MCF 10A (cell line): Measurements from ENCODE around the gene HK1. TPM values are rescaled to one million over a fixed set of nuclear protein-coding genes. Genes with fewer than 3 reads are reported as not detected.

Experiments used
- BruUV-seq: library from RNA; stranded (reverse); fragments of 400-500 nt; replicated peaks from 2 replicates; lab custom pipeline; 2021; lab: Mats Ljungman, UMichigan
- CTCF ChIA-PET: fragments of 300-600 bp; sonication (Branson Sonifier 250); formaldehyde crosslinking; extraction: SDS; loops from one replicate; lab custom pipeline; 2021; ENCODE audit warnings: antibody characterized with exemption, inconsistent platforms; lab: Yijun Ruan, JAX
- POLR2A ChIA-PET: fragments of 300-600, 350-650 bp; sonication (Branson Sonifier 250); formaldehyde crosslinking; extraction: SDS; loops from one replicate; lab custom pipeline; 2020; ENCODE audit warnings: antibody characterized with exemption, inconsistent platforms; lab: Yijun Ruan, JAX
- DNase-seq: peaks from one replicate; pipeline ENCODE4 v3.0.0-alpha.2; 2018; ENCODE audit not compliant: unreplicated experiment
- H3K27ac Mint-ChIP-seq: one replicate; pipeline ENCODE4 v1.8.0; 2022; ENCODE audit warnings: mild to moderate bottlenecking, low read depth, mixed read lengths; ENCODE audit not compliant: unreplicated experiment
- H3K27me3 Mint-ChIP-seq: one replicate; pipeline ENCODE4 v1.8.0; 2022; ENCODE audit warnings: mixed read lengths; ENCODE audit not compliant: insufficient read depth, unreplicated experiment
- H3K36me3 Mint-ChIP-seq: one replicate; pipeline ENCODE4 v1.8.0; 2022; ENCODE audit warnings: mild to moderate bottlenecking, moderate library complexity, mixed read lengths; ENCODE audit not compliant: insufficient read depth, unreplicated experiment
- H3K4me1 Mint-ChIP-seq: one replicate; pipeline ENCODE4 v1.8.0; 2022; ENCODE audit warnings: mixed read lengths; ENCODE audit not compliant: insufficient read depth, unreplicated experiment
- H3K4me3 Mint-ChIP-seq: one replicate; pipeline ENCODE4 v1.8.0; 2022; ENCODE audit warnings: mild to moderate bottlenecking, moderate library complexity, mixed read lengths; ENCODE audit not compliant: unreplicated experiment
- H3K9me3 Mint-ChIP-seq: one replicate; pipeline ENCODE4 v1.8.0; 2022; ENCODE audit warnings: mixed read lengths; ENCODE audit not compliant: unreplicated experiment
- intact Hi-C: fragments of 100-400 bp; cut with micrococcal nuclease; formaldehyde crosslinking; loops from 2 replicates; pipeline ENCODE4 v1.14.1; 2022
- total RNA-seq: library from RNA; stranded (reverse); gene quantifications from 2 replicates; pipeline ENCODE4 v1.2.3, GENCODE V29; 2022
- TF ChIP-seq, protein P1 (sequence below): fragments of 200-600 bp; IDR thresholded peaks from one replicate; pipeline ENCODE4 v1.8.0; 2022; ENCODE audit warnings: antibody characterized with exemption, mild to moderate bottlenecking; ENCODE audit not compliant: unreplicated experiment

The HK1 gene
- total RNA-seq, 1 experiment from 2014 or later: 134 TPM

DNA sequence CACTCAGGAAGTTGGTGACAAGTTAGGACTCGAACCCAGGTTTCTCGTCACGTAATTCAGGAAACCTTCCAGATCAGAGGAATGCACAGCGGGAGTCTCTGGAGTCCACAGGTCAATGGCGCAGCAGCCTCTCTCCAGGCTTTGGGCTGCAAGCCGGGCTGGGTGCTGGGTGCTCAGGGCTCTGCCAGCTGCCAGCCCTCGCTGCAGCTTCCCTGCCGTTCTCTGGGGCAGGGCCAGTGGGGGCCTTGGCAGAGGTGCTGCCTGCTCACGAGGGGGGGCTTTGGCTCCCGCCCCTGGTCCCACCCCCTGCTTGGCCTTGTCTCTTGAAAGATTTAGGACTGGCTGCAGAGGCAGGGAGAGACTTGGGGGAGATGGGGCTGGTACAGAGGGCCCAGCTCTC, 138.4 kb downstream of the HK1 start, which contains the start of gene TACR2:
Gene TACR2, minus strand, starts transcription at position 224 of the 400 bp plus-strand sequence. CDS start 595 bp downstream, outside the sequence.
- Mint-ChIP-seq H3K4me3 (no peak within 1 kb of the TSS), H3K4me1 (no peaks in the 10 kb centered on the region), H3K27me3 (no peaks in the 10 kb centered on the region), H3K27ac (no peak within 1 kb of the TSS), H3K9me3 (no peaks in the 10 kb centered on the region), H3K36me3 (no peaks in the 10 kb centered on the region)
- no peak for DNase-seq
- ChIA-PET CTCF (interaction anchor here (0.9 kb wide), 1 partner anchor 138 kb away, joined by 4 read pairs; no protein-coding TSS in a partner anchor), POLR2A (no interaction called here)
- intact Hi-C loops: no loop called here
- no TSS peak for BruUV-seq
- TF ChIP-seq, protein P1, sequence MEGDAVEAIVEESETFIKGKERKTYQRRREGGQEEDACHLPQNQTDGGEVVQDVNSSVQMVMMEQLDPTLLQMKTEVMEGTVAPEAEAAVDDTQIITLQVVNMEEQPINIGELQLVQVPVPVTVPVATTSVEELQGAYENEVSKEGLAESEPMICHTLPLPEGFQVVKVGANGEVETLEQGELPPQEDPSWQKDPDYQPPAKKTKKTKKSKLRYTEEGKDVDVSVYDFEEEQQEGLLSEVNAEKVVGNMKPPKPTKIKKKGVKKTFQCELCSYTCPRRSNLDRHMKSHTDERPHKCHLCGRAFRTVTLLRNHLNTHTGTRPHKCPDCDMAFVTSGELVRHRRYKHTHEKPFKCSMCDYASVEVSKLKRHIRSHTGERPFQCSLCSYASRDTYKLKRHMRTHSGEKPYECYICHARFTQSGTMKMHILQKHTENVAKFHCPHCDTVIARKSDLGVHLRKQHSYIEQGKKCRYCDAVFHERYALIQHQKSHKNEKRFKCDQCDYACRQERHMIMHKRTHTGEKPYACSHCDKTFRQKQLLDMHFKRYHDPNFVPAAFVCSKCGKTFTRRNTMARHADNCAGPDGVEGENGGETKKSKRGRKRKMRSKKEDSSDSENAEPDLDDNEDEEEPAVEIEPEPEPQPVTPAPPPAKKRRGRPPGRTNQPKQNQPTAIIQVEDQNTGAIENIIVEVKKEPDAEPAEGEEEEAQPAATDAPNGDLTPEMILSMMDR: no peak

DNA sequence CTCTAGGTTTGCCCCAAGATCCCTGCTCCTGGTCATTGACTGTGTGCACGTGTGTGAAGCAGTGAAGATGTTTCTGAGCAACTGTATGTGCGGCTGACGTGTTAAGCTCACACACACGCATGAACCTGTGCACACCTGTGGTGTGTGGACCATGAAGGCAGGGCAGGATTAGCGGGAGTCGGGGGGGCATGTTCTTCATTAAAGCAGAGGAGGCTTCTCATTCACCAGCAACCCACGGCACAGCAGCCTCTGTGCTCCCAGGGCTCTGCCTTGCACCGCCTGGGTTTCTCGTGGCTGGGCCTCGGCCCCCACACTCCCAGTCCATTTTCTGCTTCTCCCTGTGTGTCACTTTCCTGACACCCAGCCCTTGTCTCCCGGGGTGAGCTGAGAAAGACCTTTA, 139.2 kb downstream of the HK1 start:
- ChIA-PET POLR2A (no interaction called here), CTCF (interaction anchor here (0.6 to 0.7 kb wide), 2 partner anchors 117 to 1563 kb away, joined by 3 read pairs; no protein-coding TSS in a partner anchor)
- BruUV-seq: no TSS peak
- H3K36me3 Mint-ChIP-seq: no peaks in the 10 kb centered on the region
- DNase-seq: no peak
- intact Hi-C loops: no loop called here
- no peaks in the 10 kb centered on the region for H3K4me1 Mint-ChIP-seq
- H3K27me3 Mint-ChIP-seq: no peaks in the 10 kb centered on the region
- H3K9me3 Mint-ChIP-seq: no peaks in the 10 kb centered on the region
- no peak overlapping the region for H3K4me3 Mint-ChIP-seq
- H3K27ac Mint-ChIP-seq: no peak overlapping the region
- TF ChIP-seq, protein P1: no peak

DNA sequence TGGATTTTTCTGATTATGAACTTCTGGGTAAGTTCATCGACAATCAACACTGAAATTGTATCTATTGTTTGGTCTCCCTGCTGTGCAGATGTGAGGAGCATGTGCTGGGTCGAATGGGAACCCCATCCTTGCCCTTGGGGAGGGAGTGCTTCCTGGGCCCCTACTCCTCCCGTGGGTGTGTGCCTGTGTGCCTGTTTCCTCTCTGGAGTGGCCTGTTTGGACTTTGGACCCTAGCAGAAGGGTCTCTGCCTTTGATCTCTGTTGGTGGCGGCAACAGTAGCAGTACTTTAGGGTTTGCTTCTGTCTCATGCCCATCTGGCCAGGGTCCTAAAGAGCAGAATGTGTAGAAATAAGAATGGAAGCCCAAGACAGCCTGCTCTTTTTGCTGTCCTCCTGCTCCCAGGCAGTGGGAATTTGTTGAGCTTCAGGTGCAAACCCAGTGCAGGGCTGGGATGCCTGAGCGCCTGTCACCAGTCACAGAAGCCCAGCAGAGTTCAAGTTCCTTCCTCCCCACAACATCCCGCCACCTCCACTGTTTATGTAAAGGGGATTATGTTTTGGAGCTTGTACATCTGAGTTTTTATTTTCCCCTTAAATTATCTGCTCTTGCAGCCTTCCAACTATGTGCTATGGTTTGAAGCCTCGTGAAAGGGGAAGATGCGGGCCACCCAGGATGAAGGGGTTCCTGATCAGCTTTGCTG, 139.9 kb downstream of the HK1 start:
- no peaks in the 10 kb centered on the region for H3K36me3 Mint-ChIP-seq
- BruUV-seq: no TSS peak
- no peaks in the 10 kb centered on the region for H3K4me1 Mint-ChIP-seq
- TF ChIP-seq, protein P1: no peak
- H3K27me3 Mint-ChIP-seq: no peaks in the 10 kb centered on the region
- CTCF ChIA-PET: interaction anchor here (0.6 to 0.9 kb wide), 3 partner anchors 18 to 1563 kb away, joined by 3 read pairs; no protein-coding TSS in a partner anchor
- POLR2A ChIA-PET: interaction anchor here (1.3 kb wide), 1 partner anchor 21 kb away, joined by 5 read pairs; no protein-coding TSS in a partner anchor
- no peaks in the 10 kb centered on the region for H3K9me3 Mint-ChIP-seq
- DNase-seq: no peak
- H3K27ac Mint-ChIP-seq: no peak overlapping the region
- intact Hi-C loops: no loop called here
- H3K4me3 Mint-ChIP-seq: no peak overlapping the region

DNA sequence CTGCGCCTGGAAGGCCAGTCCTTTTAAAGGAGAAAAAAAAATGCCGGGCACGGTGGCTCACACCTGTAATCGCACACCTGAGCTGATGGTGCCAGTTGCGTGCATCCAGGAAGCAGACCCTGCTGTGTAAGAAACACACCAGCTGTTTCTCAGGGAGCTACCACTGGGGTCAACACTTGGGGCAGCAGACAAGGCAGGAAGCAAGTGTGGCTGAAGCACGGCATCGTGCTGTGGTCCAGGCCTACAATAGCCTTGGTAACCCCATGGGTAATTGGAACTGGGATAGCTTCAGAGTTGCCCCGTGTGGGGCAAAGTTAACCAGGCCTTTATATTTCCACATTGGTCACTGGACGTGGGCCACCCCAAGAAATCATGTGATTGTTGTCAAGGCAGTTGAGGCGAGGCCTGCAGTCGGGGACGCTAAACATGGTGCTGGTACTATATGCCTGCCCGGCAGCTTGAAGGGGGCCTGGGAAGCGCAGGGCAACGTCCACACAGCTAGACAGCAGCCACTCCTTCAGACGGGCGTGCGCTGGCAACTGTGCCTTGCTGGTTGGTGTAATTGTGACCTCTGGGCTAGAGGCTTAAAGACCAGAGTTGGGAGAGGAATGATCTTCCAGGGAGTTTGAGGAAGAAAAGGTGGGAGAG, 140.9 kb downstream of the HK1 start:
- H3K4me1 Mint-ChIP-seq: peaks cover 5% of the 10 kb centered on the region

More for the DNA sequence above, 140.9 kb downstream of the HK1 start:
- no peak for DNase-seq
- no peaks in the 10 kb centered on the region for H3K36me3 Mint-ChIP-seq
- BruUV-seq: no TSS peak
- H3K4me3 Mint-ChIP-seq: no peak overlapping the region
- intact Hi-C loops: no loop called here
- no peak overlapping the region for H3K27ac Mint-ChIP-seq
- CTCF ChIA-PET: interaction anchor here (0.6 to 1.1 kb wide), 6 partner anchors 19 to 200 kb away, joined by 3 to 4 read pairs (median 3); no protein-coding TSS in a partner anchor
- TF ChIP-seq, protein P1: no peak
- H3K27me3 Mint-ChIP-seq: no peaks in the 10 kb centered on the region
- POLR2A ChIA-PET: interaction anchor here (1.3 kb wide), 1 partner anchor 20 kb away, joined by 5 read pairs; no protein-coding TSS in a partner anchor
- no peaks in the 10 kb centered on the region for H3K9me3 Mint-ChIP-seq
